ENCODE data around the gene PEAR1.

PEAR1 gene

GRCh38 chr1:156893048-156893953 lies at the start of gene PEAR1:
Gene PEAR1 (plus strand): TSS chr1:156893718. CDS start chr1:156903927, 10,209 bp downstream.
- DNase-seq (ENCODE audit: low read depth): no peak

GRCh38 chr1:156844102-156844501 lies 49.4 kb upstream of the PEAR1 start:
- DNase-seq (ENCODE audit: low read depth): no peak

- no peak for DNase-seq (ENCODE audit: low read depth)
Observed at GRCh38 chr1:156844638-156845037, 48.9 kb upstream of the PEAR1 start.

- no peak for DNase-seq (ENCODE audit: low read depth)
Observed at GRCh38 chr1:156845055-156845952, 48.2 kb upstream of the PEAR1 start.

- DNase-seq (ENCODE audit: low read depth): no peak
Observed at GRCh38 chr1:156845953-156846545, 47.5 kb upstream of the PEAR1 start.

- no peak for DNase-seq (ENCODE audit: low read depth)
Observed at GRCh38 chr1:156846643-156847042, 46.9 kb upstream of the PEAR1 start.

- DNase-seq (ENCODE audit: low read depth): no peak
Observed at GRCh38 chr1:156847591-156848460, 45.7 kb upstream of the PEAR1 start.

GRCh38 chr1:156848461-156849150 lies 44.9 kb upstream of the PEAR1 start:
- DNase-seq (ENCODE audit: low read depth): peak; percentile 47

- no peak for DNase-seq (ENCODE audit: low read depth)
Observed at GRCh38 chr1:156849151-156849496, 44.4 kb upstream of the PEAR1 start.

GRCh38 chr1:156851779-156852417 lies 41.6 kb upstream of the PEAR1 start:
- no peak for DNase-seq (ENCODE audit: low read depth)

GRCh38 chr1:156852418-156852874 lies 41.1 kb upstream of the PEAR1 start:
- no peak for DNase-seq (ENCODE audit: low read depth)

GRCh38 chr1:156853761-156854160 lies 39.8 kb upstream of the PEAR1 start:
- DNase-seq (ENCODE audit: low read depth): no peak

GRCh38 chr1:156854634-156855033 lies 38.9 kb upstream of the PEAR1 start:
- DNase-seq (ENCODE audit: low read depth): no peak

- DNase-seq (ENCODE audit: low read depth): no peak
Observed at GRCh38 chr1:156856282-156856785, 37.2 kb upstream of the PEAR1 start.

- no peak for DNase-seq (ENCODE audit: low read depth)
Observed at GRCh38 chr1:156857532-156857931, 36.0 kb upstream of the PEAR1 start.

- no peak for DNase-seq (ENCODE audit: low read depth)
Observed at GRCh38 chr1:156858555-156858956, 35.0 kb upstream of the PEAR1 start.

GRCh38 chr1:156858959-156859522 lies 34.5 kb upstream of the PEAR1 start, which contains the start of gene INSRR:
Gene INSRR (minus strand): TSS chr1:156859117. CDS start chr1:156858621, 496 bp downstream.
- DNase-seq (ENCODE audit: low read depth): no peak

GRCh38 chr1:156859523-156860112 lies 33.9 kb upstream of the PEAR1 start:
- DNase-seq (ENCODE audit: low read depth): no peak

- DNase-seq (ENCODE audit: low read depth): peak; percentile 22
Observed at GRCh38 chr1:156860113-156860627, 33.3 kb upstream of the PEAR1 start.
